ENCODE results near the gene CDX1.

The CDX1 gene

DNA sequence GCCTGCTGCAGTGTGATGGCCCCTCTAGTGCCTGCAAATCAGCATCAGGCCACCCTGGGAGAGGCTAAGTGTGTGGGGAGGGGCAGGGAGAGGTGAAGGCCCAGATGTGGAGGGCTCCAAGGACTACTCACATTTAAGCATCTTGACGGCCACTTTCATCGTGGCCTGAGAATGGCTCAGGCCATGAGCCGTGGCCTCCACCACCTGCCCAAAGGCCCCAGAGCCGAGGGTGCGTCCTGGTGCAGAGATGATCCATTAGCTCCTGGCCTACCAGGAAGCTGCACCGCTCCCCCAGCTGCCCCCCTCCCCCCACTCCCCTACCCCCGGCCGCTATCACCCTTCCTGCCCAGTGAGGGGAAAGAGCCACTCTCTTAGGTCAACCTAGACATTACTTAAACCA, 42.0 kb upstream of the CDX1 start:
- TF ChIP-seq, protein P1, sequence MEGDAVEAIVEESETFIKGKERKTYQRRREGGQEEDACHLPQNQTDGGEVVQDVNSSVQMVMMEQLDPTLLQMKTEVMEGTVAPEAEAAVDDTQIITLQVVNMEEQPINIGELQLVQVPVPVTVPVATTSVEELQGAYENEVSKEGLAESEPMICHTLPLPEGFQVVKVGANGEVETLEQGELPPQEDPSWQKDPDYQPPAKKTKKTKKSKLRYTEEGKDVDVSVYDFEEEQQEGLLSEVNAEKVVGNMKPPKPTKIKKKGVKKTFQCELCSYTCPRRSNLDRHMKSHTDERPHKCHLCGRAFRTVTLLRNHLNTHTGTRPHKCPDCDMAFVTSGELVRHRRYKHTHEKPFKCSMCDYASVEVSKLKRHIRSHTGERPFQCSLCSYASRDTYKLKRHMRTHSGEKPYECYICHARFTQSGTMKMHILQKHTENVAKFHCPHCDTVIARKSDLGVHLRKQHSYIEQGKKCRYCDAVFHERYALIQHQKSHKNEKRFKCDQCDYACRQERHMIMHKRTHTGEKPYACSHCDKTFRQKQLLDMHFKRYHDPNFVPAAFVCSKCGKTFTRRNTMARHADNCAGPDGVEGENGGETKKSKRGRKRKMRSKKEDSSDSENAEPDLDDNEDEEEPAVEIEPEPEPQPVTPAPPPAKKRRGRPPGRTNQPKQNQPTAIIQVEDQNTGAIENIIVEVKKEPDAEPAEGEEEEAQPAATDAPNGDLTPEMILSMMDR (IDR thresholded peaks at IDR 0.05; ENCODE audit: borderline replicate concordance, control extremely low read depth, extremely low read depth, insufficient read depth, missing control alignments): no peak
- DNase-seq (ENCODE audit: low spot score): no peak
- in situ Hi-C loops (cut with MboI; ENCODE audit: low sequenced_read_pairs, unreplicated experiment): no loop called here

- in situ Hi-C loops (cut with MboI; ENCODE audit: low sequenced_read_pairs, unreplicated experiment): no loop called here
- DNase-seq (ENCODE audit: low spot score): no peak
- TF ChIP-seq, protein P1 (IDR thresholded peaks at IDR 0.05; ENCODE audit: borderline replicate concordance, control extremely low read depth, extremely low read depth, insufficient read depth, missing control alignments): no peak
These were observed 41.2 kb upstream of the CDX1 start for GRCh38 chr5:150125334-150125733.

- in situ Hi-C loops (cut with MboI; ENCODE audit: low sequenced_read_pairs, unreplicated experiment): no loop called here
- no peak for DNase-seq (ENCODE audit: low spot score)
- TF ChIP-seq, protein P1 (IDR thresholded peaks at IDR 0.05; ENCODE audit: borderline replicate concordance, control extremely low read depth, extremely low read depth, insufficient read depth, missing control alignments): no peak
These were observed 40.2 kb upstream of the CDX1 start for GRCh38 chr5:150126199-150126920.

DNA sequence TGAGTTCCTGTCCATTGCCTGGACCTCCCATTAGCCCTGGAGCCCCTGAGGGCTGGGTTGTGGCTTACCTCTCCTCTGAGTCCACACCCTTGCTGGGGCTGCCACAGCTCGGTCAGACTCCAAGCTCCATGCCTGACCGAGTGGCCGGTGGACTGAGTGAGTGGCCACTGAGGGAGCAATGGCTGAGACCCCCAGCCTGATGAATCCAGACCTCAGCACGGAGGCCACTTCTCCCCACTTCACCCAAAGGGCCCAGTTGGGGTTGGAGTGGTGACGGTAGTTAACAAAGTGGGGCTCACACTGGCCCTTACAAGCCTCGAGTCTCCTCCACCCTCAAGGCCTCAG, 39.7 kb upstream of the CDX1 start:
- TF ChIP-seq, protein P1 (IDR thresholded peaks at IDR 0.05; ENCODE audit: borderline replicate concordance, control extremely low read depth, extremely low read depth, insufficient read depth, missing control alignments): no peak
- DNase-seq (ENCODE audit: low spot score): no peak
- in situ Hi-C loops (cut with MboI; ENCODE audit: low sequenced_read_pairs, unreplicated experiment): no loop called here

DNA sequence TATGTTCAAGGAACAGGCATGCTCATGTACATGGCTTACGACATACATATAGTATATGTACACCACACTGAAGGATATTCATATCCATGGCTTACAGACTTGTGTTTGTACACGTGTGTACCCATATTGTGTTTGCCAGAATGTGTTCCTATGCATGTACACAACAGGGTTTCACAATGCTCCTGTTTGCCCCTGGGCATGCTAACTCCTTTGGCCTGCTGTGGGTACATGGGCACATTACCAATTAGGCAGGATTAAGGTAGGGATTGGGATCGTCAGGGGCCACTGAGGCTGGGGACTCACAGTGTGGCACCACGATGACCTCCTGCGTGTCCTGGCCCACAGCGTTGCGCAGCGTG, 37.1 kb upstream of the CDX1 start:
- no peak for DNase-seq (ENCODE audit: low spot score)
- TF ChIP-seq, protein P1 (IDR thresholded peaks at IDR 0.05; ENCODE audit: borderline replicate concordance, control extremely low read depth, extremely low read depth, insufficient read depth, missing control alignments): no peak
- in situ Hi-C loops (cut with MboI; ENCODE audit: low sequenced_read_pairs, unreplicated experiment): no loop called here

DNA sequence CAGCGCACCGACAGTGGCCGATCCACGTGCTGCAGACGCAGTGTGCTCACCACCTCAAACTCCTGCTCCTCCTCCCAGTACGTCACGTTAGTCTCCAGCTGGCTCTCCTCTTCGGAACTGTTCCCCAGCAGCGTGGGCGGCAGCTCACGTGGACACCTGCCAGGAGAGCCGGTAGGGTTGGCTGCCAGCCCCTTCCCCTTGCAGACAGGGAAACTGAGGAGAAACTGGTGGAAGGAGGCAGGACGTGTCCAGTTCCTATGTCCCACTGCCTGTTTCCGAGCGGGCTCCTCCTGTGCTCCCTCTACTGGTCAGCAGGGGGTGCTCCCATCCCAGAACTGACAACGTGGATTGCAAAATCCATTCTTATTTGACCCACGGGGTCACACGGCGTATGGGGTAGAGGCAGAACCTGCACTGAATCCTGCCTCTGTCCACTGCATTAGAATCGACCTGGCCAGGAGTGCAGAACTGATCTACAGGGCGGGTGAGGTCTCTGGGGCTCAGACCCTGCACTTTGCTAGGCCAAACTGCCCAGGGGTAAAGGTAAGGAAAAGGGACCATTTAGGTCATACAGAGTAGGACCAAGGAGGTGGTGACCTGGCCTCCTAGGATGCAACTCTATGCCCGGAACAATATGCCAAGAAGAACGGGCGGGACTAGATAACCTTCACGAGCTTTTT, 36.6 kb upstream of the CDX1 start:
- peak; percentile 88 for DNase-seq (ENCODE audit: low spot score)
- in situ Hi-C loops (cut with MboI; ENCODE audit: low sequenced_read_pairs, unreplicated experiment): no loop called here
- TF ChIP-seq, protein P1 (IDR thresholded peaks at IDR 0.05; ENCODE audit: borderline replicate concordance, control extremely low read depth, extremely low read depth, insufficient read depth, missing control alignments): peak; percentile 85
